ENCODE results near the gene CXCL10. TPM values are rescaled to one million over a fixed set of nuclear protein-coding genes. Genes with fewer than 3 reads are reported as not detected.

The CXCL10 gene
- total and polyA plus RNA-seq, 2 of the 4 experiments (the other 2 are of a cell fraction) = 0.15 to 0.18 TPM

- TF ChIP-seq MAFK (IDR thresholded peaks at IDR 0.05; ENCODE audit: low read depth, low read length) (peak; percentile 11; the same call in 1 of the 2 replicates), FOS (IDR thresholded peaks at IDR 0.05; ENCODE audit: low read depth, low read length) (no peak)
- Histone ChIP-seq H4K5ac (ENCODE audit: low read depth, low read length) (no peak overlapping the region), H3K36me3 (ENCODE audit: control insufficient read depth, insufficient read depth, low read length) (no peaks in the 10 kb centered on the region), H4K20me1 (ENCODE audit: insufficient read depth, low read length) (no peaks in the 10 kb centered on the region), H2BK20ac (ENCODE audit: low read depth, low read length) (no peak overlapping the region), H2BK120ac (ENCODE audit: low read depth, low read length) (no peak overlapping the region), H3K4ac (ENCODE audit: low read depth, low read length) (no peak overlapping the region), H3K4me3 (ENCODE audit: insufficient read depth, low read depth, low read length) (no peak overlapping the region), H3K18ac (ENCODE audit: low read depth, low read length) (no peak overlapping the region), H2BK15ac (ENCODE audit: low read depth, low read length) (no peak overlapping the region), H2AK5ac (ENCODE audit: low read depth, low read length) (no peak overlapping the region), H2BK5ac (ENCODE audit: low read depth, low read length, poor library complexity, severe bottlenecking) (no peak overlapping the region), H4K91ac (ENCODE audit: insufficient read depth, low read depth, low read length) (no peak overlapping the region), H3K56ac (ENCODE audit: extremely low read depth, insufficient read depth, low read length) (no peak overlapping the region), H3K4me2 (ENCODE audit: low read depth, low read length) (no peak overlapping the region), H3K9ac (ENCODE audit: low read depth, low read length) (no peak overlapping the region), H3K23ac (ENCODE audit: low read depth, low read length) (no peak overlapping the region), H3K27me3 (ENCODE audit: control insufficient read depth, insufficient read depth, low read length) (peaks cover 3% of the 10 kb centered on the region; the same call in 1 of the 2 replicates), H4K8ac (ENCODE audit: low read depth in 2 of 2, low read length in 2 of 2) (no peak overlapping the region), H3K79me1 (ENCODE audit: low read depth in 1 of 2, low read length in 2 of 2) (no peaks in the 10 kb centered on the region), H3K14ac (replicated peaks; ENCODE audit: low read depth, low read length) (no peak overlapping the region), H3K4me1 (ENCODE audit: control insufficient read depth, insufficient read depth, low read length) (no peaks in the 10 kb centered on the region), H3K9me3 (ENCODE audit: control insufficient read depth, insufficient read depth, low read length) (no peaks in the 10 kb centered on the region), H3K9me1 (ENCODE audit: insufficient read depth, low read length) (no peaks in the 10 kb centered on the region), H2AK9ac (replicated peaks; ENCODE audit: low read depth, low read length, poor library complexity) (no peak overlapping the region), H2AFZ (replicated peaks; ENCODE audit: low read length, poor library complexity) (no peak overlapping the region), H3K27ac (ENCODE audit: insufficient read depth, low read length) (no peak overlapping the region)
- in situ Hi-C loops (cut with MboI; ENCODE audit: low sequenced_read_pairs) (no loop called here), dilution Hi-C loops (cut with HindIII; ENCODE audit: low sequenced_read_pairs, unreplicated experiment) (no loop called here), intact Hi-C loops (cut with micrococcal nuclease) (loop anchor here (2.0 kb wide), 1 partner anchor 16 kb away; no protein-coding TSS in a partner anchor)
- ChIA-PET POLR2A (ENCODE audit: unreplicated experiment) (no interaction called here), CTCF (no interaction called here)
- no peak for DNase-seq
- ATAC-seq (ENCODE audit: low read depth) = no peak
- BruUV-seq (replicated peaks) = no TSS peak
- WGBS, 2 experiments (ENCODE audit: extremely low coverage in 2 of 2, insufficient read length in 1 of 2) = no CpG with 5 or more reads among the region's 2 CpGs
These were observed 6.0 kb upstream of the CXCL10 start for GRCh38 chr4:76029300-76029699.
